Measurements from ENCODE around the gene DOCK2. TPM values are rescaled to one million over a fixed set of nuclear protein-coding genes. Genes with fewer than 3 reads are reported as not detected.
A peak's percentile ranks its signal among the peaks of the same experiment; 100 is the strongest.

Gene DOCK2
- total and polyA plus RNA-seq, 4 experiments from 2014 or later = 45.8 to 223 (median 162) TPM

DNA sequence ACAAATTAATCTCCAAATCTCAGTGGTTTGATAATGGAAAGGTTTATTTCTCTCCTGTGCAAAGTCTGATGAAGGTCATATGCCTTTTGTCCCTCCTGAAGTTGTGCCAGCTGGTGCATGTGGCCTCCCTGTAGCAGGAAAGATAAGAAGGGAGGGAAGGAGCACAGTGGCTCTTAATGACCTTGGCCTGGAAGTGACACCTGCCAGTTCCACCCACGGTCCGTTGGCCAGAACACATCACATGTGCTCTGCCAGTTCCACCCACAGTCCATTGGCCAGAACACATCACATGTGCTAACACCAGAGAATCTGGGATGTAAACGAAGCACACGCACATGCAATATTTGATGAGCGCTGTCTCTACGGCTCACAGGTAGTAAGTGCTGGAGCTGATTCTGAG is 130.9 kb downstream of the DOCK2 start:
- Mint-ChIP-seq H3K4me1 (peaks cover 4 to 10% (median 7%) of the 10 kb centered on the region in 4 donors), H3K27ac (peak overlapping the region in 2 of 7 donors; percentile 6 to 75), H3K36me3 (peaks cover 72 to 80% of the 10 kb centered on the region in 2 donors), H3K27me3 (no peaks in the 10 kb centered on the region), H3K9me3 (no peaks in the 10 kb centered on the region), H3K4me3 (no peak overlapping the region)
- no peak overlapping the region for H3K27ac ChIP-seq (ENCODE audit: low read depth, low read length)
- peaks cover 24% of the 10 kb centered on the region for H3K36me3 ChIP-seq (ENCODE audit: insufficient read depth, low read length)
- no peaks in the 10 kb centered on the region for H3K9me3 ChIP-seq (ENCODE audit: control insufficient read depth in 1 of 2, low read length in 2 of 2)
- ChIA-PET POLR2A (ENCODE audit: partially characterized antibody) (interaction anchor here (0.7 kb wide), 1 partner anchor 12 kb away, joined by 3 read pairs; no protein-coding TSS in a partner anchor), CTCF (ENCODE audit: partially characterized antibody) (no interaction called here)
- H3K4me1 ChIP-seq (ENCODE audit: insufficient read depth, low read length) = no peaks in the 10 kb centered on the region
- H3K27me3 ChIP-seq (ENCODE audit: insufficient read depth, low read length) = no peaks in the 10 kb centered on the region
- DNase-seq = no peak
- intact Hi-C loops (cut with micrococcal nuclease) = no loop called here
- no peak overlapping the region for H3K4me3 ChIP-seq (ENCODE audit: low read length in 2 of 2)

DNA sequence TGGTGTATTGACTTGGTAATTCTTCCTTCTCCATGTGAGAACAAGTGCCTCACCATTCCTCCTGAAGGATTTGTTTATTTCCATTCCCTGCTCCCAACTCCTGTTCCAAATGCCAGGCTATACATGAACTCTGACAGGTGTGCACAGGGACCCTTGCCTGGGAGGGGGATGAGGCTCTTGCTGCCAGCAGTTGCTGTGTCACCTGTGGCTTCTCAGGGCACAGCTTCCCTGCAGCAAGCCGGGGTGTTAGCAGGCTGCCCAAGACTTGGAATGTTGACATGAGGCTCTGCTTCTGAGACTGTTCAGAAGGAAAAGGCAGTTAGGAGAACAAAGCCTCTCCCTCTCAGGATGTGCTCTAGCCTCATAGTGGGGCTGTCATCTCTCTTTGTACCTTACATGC is 131.3 kb downstream of the DOCK2 start:
- Mint-ChIP-seq H3K36me3 (peaks cover 72 to 80% of the 10 kb centered on the region in 2 donors), H3K4me3 (no peak overlapping the region), H3K4me1 (peaks cover 4 to 11% (median 7%) of the 10 kb centered on the region in 4 donors), H3K9me3 (no peaks in the 10 kb centered on the region), H3K27ac (peak overlapping the region in 1 of 7 donors; percentile 42), H3K27me3 (no peaks in the 10 kb centered on the region)
- H3K4me3 ChIP-seq (ENCODE audit: low read length in 2 of 2) = no peak overlapping the region
- ChIA-PET CTCF (ENCODE audit: partially characterized antibody) (no interaction called here), POLR2A (ENCODE audit: partially characterized antibody) (interaction anchor here (0.7 kb wide), 1 partner anchor 11 kb away, joined by 3 read pairs; no protein-coding TSS in a partner anchor)
- no peaks in the 10 kb centered on the region for H3K9me3 ChIP-seq (ENCODE audit: control insufficient read depth in 1 of 2, low read length in 2 of 2)
- DNase-seq = no peak
- H3K4me1 ChIP-seq (ENCODE audit: insufficient read depth, low read length) = no peaks in the 10 kb centered on the region
- peaks cover 20% of the 10 kb centered on the region for H3K36me3 ChIP-seq (ENCODE audit: insufficient read depth, low read length)
- no peaks in the 10 kb centered on the region for H3K27me3 ChIP-seq (ENCODE audit: insufficient read depth, low read length)
- intact Hi-C loops (cut with micrococcal nuclease) = no loop called here
- no peak overlapping the region for H3K27ac ChIP-seq (ENCODE audit: low read depth, low read length)

DNA sequence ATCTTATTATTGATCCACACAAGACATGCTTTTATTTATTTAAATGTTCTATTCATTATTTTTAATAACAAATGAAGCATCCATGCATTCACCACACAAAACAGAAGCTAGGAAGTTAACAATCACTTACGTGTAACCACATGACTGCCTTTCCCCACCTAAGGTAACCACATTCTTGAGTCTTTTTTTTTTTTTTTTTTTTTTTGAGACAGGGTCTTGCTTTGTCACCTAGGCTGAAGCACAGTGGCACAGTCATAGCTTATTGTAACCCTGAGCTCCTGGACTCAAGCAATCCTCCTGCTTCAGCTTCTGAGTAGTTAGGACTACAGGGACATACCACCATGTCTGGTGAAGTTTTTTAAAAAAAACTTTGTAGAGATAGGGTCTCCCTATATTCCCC is 133.0 kb downstream of the DOCK2 start:
- DNase-seq = no peak
- Histone ChIP-seq H3K36me3 (ENCODE audit: insufficient read depth, low read length) (peaks cover 4% of the 10 kb centered on the region), H3K27ac (ENCODE audit: low read depth, low read length) (no peak overlapping the region), H3K9me3 (ENCODE audit: control insufficient read depth in 1 of 2, low read length in 2 of 2) (no peaks in the 10 kb centered on the region), H3K27me3 (ENCODE audit: insufficient read depth, low read length) (no peaks in the 10 kb centered on the region), H3K4me1 (ENCODE audit: insufficient read depth, low read length) (no peaks in the 10 kb centered on the region), H3K4me3 (ENCODE audit: low read length in 2 of 2) (no peak overlapping the region)
- H3K4me1 Mint-ChIP-seq = peaks cover 4 to 11% (median 8%) of the 10 kb centered on the region in 4 donors
- no peak overlapping the region for H3K27ac Mint-ChIP-seq
- CTCF ChIA-PET (ENCODE audit: partially characterized antibody) = no interaction called here
- no peaks in the 10 kb centered on the region for H3K27me3 Mint-ChIP-seq
- POLR2A ChIA-PET (ENCODE audit: partially characterized antibody) = interaction anchor here (0.6 to 1.3 kb wide), 2 partner anchors 120 to 132 kb away, joined by 3 to 5 read pairs; no protein-coding TSS in a partner anchor
- H3K36me3 Mint-ChIP-seq = peaks cover 71 to 78% of the 10 kb centered on the region in 2 donors
- H3K9me3 Mint-ChIP-seq = no peaks in the 10 kb centered on the region
- no peak overlapping the region for H3K4me3 Mint-ChIP-seq
- intact Hi-C loops (cut with micrococcal nuclease) = no loop called here

DNA sequence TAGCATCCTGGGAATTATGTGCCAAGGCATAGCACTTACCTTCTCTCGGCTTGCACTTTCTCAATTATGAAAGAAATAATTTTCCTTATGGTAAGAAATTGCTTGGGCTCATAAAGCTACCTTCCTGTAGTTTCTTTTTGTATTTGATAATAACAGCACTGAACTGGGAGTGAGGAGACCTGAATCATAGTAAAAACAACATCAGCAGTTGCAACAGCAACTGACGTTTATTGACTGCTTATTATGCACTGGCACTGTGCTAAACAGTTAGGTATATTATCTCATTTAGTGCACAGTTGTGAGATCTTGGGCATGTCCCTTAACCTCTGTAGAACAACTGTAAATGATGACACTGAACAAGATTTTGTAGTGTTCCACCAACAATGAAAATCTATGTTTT is 135.2 kb downstream of the DOCK2 start:
- Mint-ChIP-seq H3K27me3 (no peaks in the 10 kb centered on the region), H3K9me3 (no peaks in the 10 kb centered on the region), H3K36me3 (peaks cover 65 to 75% of the 10 kb centered on the region in 2 donors), H3K4me1 (peaks cover 0 to 13% (median 7%) of the 10 kb centered on the region in 4 donors), H3K27ac (no peak overlapping the region), H3K4me3 (no peak overlapping the region)
- CTCF ChIA-PET (ENCODE audit: partially characterized antibody) = interaction anchor here (1.1 kb wide), 1 partner anchor 48 kb away, joined by 3 read pairs; no protein-coding TSS in a partner anchor
- Histone ChIP-seq H3K4me3 (ENCODE audit: low read length in 2 of 2) (no peak overlapping the region), H3K36me3 (ENCODE audit: insufficient read depth, low read length) (peaks cover 4% of the 10 kb centered on the region), H3K27ac (ENCODE audit: low read depth, low read length) (no peak overlapping the region), H3K9me3 (ENCODE audit: control insufficient read depth in 1 of 2, low read length in 2 of 2) (no peaks in the 10 kb centered on the region), H3K27me3 (ENCODE audit: insufficient read depth, low read length) (no peaks in the 10 kb centered on the region), H3K4me1 (ENCODE audit: insufficient read depth, low read length) (no peaks in the 10 kb centered on the region)
- intact Hi-C loops (cut with micrococcal nuclease) = no loop called here
- POLR2A ChIA-PET (ENCODE audit: partially characterized antibody) = no interaction called here
- DNase-seq = no peak

DNA sequence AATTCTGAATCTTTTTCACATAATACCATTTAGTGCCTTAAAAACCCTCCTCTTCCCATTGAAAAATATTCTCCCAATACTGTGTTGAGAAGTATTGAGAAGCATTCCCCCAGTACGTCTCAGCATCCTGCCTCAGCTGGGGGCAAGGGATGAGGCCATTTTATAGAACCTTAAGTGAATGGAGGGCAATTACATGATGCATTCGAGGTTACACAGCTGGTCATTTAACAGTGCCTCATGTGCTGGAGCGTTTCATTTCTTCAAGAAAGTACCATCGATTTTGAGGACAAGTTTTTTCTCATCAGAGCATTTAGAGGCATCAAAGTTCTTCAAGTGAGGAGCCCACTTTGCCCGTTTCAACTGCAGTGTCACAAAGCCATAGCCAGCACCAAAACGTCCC is 135.6 kb downstream of the DOCK2 start:
- H3K9me3 ChIP-seq (ENCODE audit: control insufficient read depth in 1 of 2, low read length in 2 of 2) = no peaks in the 10 kb centered on the region
- no peak overlapping the region for H3K27ac ChIP-seq (ENCODE audit: low read depth, low read length)
- no peak overlapping the region for H3K4me3 ChIP-seq (ENCODE audit: low read length in 2 of 2)
- peaks cover 9% of the 10 kb centered on the region for H3K36me3 ChIP-seq (ENCODE audit: insufficient read depth, low read length)
- intact Hi-C loops (cut with micrococcal nuclease) = no loop called here
- no peaks in the 10 kb centered on the region for H3K4me1 ChIP-seq (ENCODE audit: insufficient read depth, low read length)
- Mint-ChIP-seq H3K27ac (peak overlapping the region in 2 of 7 donors; percentile 10 to 59), H3K36me3 (peaks cover 65 to 71% of the 10 kb centered on the region in 2 donors), H3K27me3 (no peaks in the 10 kb centered on the region), H3K9me3 (no peaks in the 10 kb centered on the region), H3K4me1 (peaks cover 0 to 13% (median 7%) of the 10 kb centered on the region in 4 donors), H3K4me3 (no peak overlapping the region)
- ChIA-PET CTCF (ENCODE audit: partially characterized antibody) (interaction anchor here (1.1 kb wide), 1 partner anchor 49 kb away, joined by 3 read pairs; no protein-coding TSS in a partner anchor), POLR2A (ENCODE audit: partially characterized antibody) (no interaction called here)
- no peaks in the 10 kb centered on the region for H3K27me3 ChIP-seq (ENCODE audit: insufficient read depth, low read length)
- no peak for DNase-seq

DNA sequence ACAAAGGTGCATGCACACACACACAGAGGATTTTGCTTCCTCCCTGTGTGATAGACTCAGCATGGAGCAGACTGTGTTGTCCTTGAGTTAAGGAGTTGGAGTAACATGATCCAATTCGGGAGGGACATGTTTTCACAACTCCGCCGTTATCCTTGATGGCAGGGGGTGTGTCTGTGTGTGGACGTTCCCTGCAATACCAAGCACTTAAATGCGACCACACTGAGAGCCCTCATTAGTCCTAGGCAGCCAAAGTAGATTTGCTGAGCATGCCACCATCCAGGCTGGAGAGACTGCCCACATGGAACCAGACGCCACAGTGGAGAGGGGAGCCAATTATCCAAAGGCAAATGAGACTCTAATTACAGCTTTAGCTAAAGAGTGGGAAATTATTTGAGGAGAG is 140.1 kb downstream of the DOCK2 start:
- H3K27ac Mint-ChIP-seq = peak overlapping the region in 2 of 7 donors; percentile 35 to 42
- no peak overlapping the region for H3K27ac ChIP-seq (ENCODE audit: low read depth, low read length)
- no peak for DNase-seq
- H3K27me3 Mint-ChIP-seq = no peaks in the 10 kb centered on the region
- no peak overlapping the region for H3K4me3 ChIP-seq (ENCODE audit: low read length in 2 of 2)
- intact Hi-C loops (cut with micrococcal nuclease) = no loop called here
- no peak overlapping the region for H3K4me3 Mint-ChIP-seq
- no peaks in the 10 kb centered on the region for H3K4me1 ChIP-seq (ENCODE audit: insufficient read depth, low read length)
- H3K9me3 ChIP-seq (ENCODE audit: control insufficient read depth in 1 of 2, low read length in 2 of 2) = no peaks in the 10 kb centered on the region
- peaks cover 68 to 74% of the 10 kb centered on the region in 2 donors for H3K36me3 Mint-ChIP-seq
- no peaks in the 10 kb centered on the region for H3K9me3 Mint-ChIP-seq
- H3K36me3 ChIP-seq (ENCODE audit: insufficient read depth, low read length) = peaks cover 16% of the 10 kb centered on the region
- H3K27me3 ChIP-seq (ENCODE audit: insufficient read depth, low read length) = no peaks in the 10 kb centered on the region
- POLR2A ChIA-PET (ENCODE audit: partially characterized antibody) = no interaction called here
- CTCF ChIA-PET (ENCODE audit: partially characterized antibody) = no interaction called here
- H3K4me1 Mint-ChIP-seq = peaks cover 0 to 13% (median 4%) of the 10 kb centered on the region in 4 donors

DNA sequence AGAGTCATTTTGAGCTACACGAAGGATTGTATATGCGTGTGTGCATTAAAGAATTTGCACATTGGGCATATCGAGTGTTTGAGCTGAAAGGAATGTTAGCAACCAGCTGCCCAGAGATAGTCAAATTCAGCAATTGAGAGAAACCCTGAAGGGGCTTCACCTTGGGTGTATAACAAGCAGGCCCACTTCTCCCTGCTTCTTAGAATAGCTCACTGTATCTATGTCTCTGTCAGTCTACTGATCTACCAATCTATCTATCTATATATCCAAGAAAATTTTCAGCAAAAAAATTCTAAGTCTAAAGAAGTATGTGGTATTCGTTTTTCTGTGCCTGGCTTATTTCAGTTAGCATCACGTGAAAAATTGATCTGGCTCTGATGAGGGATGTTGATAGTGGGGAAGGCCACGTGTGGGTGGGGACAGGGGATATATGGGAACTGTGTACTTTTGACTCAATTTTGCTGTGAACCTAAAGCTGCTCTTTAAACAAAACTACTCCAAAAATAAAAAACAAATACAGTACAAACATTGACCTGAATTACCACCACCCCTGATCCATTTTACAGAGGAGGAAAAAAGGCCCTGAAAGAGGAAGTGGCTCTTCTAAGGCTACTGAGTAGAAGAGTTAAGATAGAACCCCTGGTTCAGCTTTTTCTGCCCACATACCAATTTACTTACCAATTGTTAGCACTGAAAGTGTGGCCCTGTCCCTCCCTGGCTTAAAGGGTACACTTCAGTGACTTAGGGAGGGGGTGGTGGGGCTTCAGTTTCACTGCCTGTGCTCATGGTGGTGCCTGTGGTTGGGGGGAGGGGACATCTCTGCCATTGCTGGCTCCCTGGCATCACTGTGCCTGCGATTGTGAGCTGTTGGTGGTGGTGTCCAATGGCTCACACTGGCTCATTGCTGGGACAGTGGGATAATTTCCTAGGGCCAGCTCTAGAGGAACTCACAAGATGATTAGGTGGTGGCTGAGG is 141.8 kb downstream of the DOCK2 start:
- H3K36me3 Mint-ChIP-seq = peaks cover 57 to 63% of the 10 kb centered on the region in 2 donors
- no peaks in the 10 kb centered on the region for H3K27me3 ChIP-seq (ENCODE audit: insufficient read depth, low read length)
- intact Hi-C loops (cut with micrococcal nuclease) = no loop called here
- no peak overlapping the region for H3K4me3 Mint-ChIP-seq
- H3K4me3 ChIP-seq (ENCODE audit: low read length in 2 of 2) = no peak overlapping the region
- peaks cover 16% of the 10 kb centered on the region for H3K36me3 ChIP-seq (ENCODE audit: insufficient read depth, low read length)
- ChIA-PET CTCF (ENCODE audit: partially characterized antibody) (interaction anchor here (0.6 kb wide), 1 partner anchor 74 kb away, joined by 3 read pairs; no protein-coding TSS in a partner anchor), POLR2A (ENCODE audit: partially characterized antibody) (interaction anchor here (0.5 kb wide), 1 partner anchor 11 kb away, joined by 3 read pairs; no protein-coding TSS in a partner anchor)
- no peak overlapping the region for H3K27ac ChIP-seq (ENCODE audit: low read depth, low read length)
- no peaks in the 10 kb centered on the region for H3K9me3 Mint-ChIP-seq
- no peak for DNase-seq
- no peaks in the 10 kb centered on the region for H3K27me3 Mint-ChIP-seq
- peak overlapping the region in 5 of 7 donors; percentile 5 to 66 (median 57) for H3K27ac Mint-ChIP-seq
- no peaks in the 10 kb centered on the region for H3K9me3 ChIP-seq (ENCODE audit: control insufficient read depth in 1 of 2, low read length in 2 of 2)
- no peaks in the 10 kb centered on the region for H3K4me1 ChIP-seq (ENCODE audit: insufficient read depth, low read length)
- H3K4me1 Mint-ChIP-seq = peaks cover 0 to 14% (median 4%) of the 10 kb centered on the region in 4 donors

All from CD4-positive, alpha-beta memory T cell (primary cell).